Measurements from ENCODE around the gene SPON1.
A peak's percentile ranks its signal among the peaks of the same experiment; 100 is the strongest.
"Not testable (repeated sequence)": the region's sequence is repeated elsewhere in the genome, so short reads cannot be mapped to it uniquely, and the experiment has no call there.

SPON1 gene

DNA sequence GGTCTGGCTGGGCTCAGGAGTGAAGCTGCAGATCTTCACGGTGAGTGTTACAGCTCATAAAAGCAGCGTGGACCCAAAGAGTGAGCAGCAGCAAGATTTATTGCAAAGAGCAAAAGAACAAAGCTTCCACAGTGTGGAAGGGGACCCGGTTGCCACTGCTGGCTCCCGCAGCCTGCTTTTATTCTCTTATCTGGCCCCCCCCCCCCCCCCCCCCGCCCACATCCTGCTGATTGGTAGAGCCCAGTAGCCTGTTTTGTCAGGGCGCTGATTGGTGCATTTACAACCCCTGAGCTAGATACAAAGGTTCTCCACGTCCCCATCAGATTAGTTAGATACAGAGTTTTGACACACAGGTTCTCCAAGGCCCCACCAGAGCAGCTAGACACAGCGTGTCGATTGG, 128.1 kb downstream of the SPON1 start:
- ATAC-seq (replicated peaks; ENCODE audit: extremely low read depth, poor library complexity, severe bottlenecking); H3K27ac Mint-ChIP-seq (ENCODE audit: low read depth); H3K9me3 Mint-ChIP-seq; H3K4me1 Mint-ChIP-seq; DNase-seq (ENCODE audit: low spot score in 2 of 2); H3K36me3 Mint-ChIP-seq (ENCODE audit: insufficient read depth): not testable (repeated sequence)
- peak overlapping the region; percentile 41 for H3K4me3 Mint-ChIP-seq
- H3K27me3 Mint-ChIP-seq: peaks cover 39% of the 10 kb centered on the region

DNA sequence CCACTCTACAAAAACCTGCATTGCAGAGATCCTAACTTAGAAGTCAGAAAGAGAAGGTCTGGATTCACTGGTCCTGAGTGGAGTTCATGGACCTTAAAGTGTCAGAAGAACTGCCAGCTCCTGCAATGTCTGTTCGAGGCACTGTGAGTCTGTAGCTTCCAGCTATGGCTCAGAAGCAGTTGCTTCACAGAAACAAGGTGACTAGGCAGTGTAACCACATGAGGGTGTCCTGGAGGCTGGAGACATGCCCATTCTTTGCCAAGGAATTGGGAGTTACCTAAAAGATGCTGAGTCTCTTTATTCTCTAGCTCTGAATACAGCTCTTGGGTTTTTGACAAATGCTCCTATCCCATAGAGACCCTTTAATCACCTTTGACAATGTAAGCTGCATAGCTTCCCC, 130.5 kb downstream of the SPON1 start:
- H3K27ac Mint-ChIP-seq (ENCODE audit: low read depth): no peak overlapping the region
- DNase-seq (ENCODE audit: low spot score in 2 of 2): no peak

DNA sequence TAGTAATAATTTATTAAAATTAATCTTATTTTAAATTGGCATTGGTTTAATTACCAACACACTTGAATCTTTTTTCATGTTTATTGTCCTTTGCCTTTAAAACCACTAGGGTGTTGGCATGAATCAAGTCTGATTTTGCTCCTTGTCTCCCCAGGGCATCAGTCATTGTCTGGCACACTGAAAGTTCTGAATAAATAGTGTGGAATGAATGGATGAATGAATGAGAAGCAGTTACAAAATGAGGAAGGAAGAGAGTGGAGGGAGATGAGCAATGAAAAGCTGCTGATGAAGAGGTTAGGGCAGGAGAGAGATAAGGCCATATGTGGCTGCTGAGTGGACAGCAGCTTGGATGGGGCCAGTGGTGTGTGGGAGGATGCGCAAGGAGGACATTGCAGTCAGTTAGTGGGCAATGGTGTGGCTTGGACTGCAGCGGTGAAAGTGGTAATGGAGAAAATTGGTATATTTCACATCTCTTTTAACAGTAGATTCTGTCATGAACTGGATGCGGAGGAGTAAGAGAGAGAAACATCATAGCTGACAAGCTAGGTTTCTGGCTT, 132.0 kb downstream of the SPON1 start:
- Mint-ChIP-seq H3K4me1 (peaks cover 5% of the 10 kb centered on the region), H3K9me3 (no peaks in the 10 kb centered on the region), H3K27ac (ENCODE audit: low read depth) (no peak overlapping the region), H3K4me3 (no peak overlapping the region), H3K36me3 (ENCODE audit: insufficient read depth) (no peaks in the 10 kb centered on the region), H3K27me3 (no peaks in the 10 kb centered on the region)
- ATAC-seq (replicated peaks; ENCODE audit: extremely low read depth, poor library complexity, severe bottlenecking) (no peak), DNase-seq (ENCODE audit: low spot score in 2 of 2) (no peak)

More for the DNA sequence above, 130.5 kb downstream of the SPON1 start:
- Mint-ChIP-seq H3K27me3 (peaks cover 14% of the 10 kb centered on the region), H3K36me3 (ENCODE audit: insufficient read depth) (no peaks in the 10 kb centered on the region), H3K9me3 (no peaks in the 10 kb centered on the region), H3K4me3 (no peak overlapping the region), H3K4me1 (peaks cover 5% of the 10 kb centered on the region)
- no peak for ATAC-seq (replicated peaks; ENCODE audit: extremely low read depth, poor library complexity, severe bottlenecking)

DNA sequence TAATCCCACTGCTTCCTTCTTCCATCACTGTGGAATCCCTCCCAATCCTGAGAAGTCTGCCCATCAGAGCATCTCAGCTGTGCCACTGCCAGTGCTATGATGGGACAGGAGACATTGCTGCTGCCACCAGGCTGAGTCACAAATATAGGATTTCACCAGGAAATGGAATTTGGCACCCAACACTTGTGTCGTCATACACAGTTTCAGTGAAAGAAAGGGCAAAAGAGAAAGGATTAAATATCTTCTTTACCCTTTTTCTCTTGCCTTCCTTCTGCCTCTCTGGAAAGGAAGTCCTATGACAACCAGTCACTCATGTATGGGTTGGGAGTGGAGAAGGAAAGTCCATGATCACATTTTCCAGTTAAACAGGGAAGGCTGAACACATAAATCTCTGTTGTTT, 133.4 kb downstream of the SPON1 start:
- Mint-ChIP-seq H3K4me1 (no peaks in the 10 kb centered on the region), H3K9me3 (no peaks in the 10 kb centered on the region), H3K27me3 (no peaks in the 10 kb centered on the region), H3K36me3 (ENCODE audit: insufficient read depth) (no peaks in the 10 kb centered on the region), H3K4me3 (no peak overlapping the region), H3K27ac (ENCODE audit: low read depth) (no peak overlapping the region)
- DNase-seq (ENCODE audit: low spot score in 2 of 2): no peak
- ATAC-seq (replicated peaks; ENCODE audit: extremely low read depth, poor library complexity, severe bottlenecking): no peak

DNA sequence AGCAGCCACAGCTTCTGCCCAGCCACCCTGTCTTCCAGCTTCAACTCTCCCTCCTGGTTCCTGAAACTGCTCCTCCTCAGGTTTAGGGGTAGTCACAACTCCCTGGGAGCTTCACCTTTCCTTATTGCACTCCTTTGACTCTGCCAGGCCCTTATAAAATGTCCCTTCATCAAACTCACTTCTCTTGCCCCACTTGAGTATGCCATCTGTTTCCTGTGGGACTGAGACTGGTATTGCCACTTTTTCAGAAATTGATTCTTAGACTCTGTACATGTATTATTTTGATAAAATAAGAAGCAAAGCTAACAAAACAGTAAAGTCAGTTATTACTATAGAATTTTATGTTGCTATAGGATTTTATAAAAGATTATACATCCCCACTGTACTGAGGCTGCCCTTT, 134.1 kb downstream of the SPON1 start:
- no peaks in the 10 kb centered on the region for H3K36me3 Mint-ChIP-seq (ENCODE audit: insufficient read depth)
- no peak overlapping the region for H3K4me3 Mint-ChIP-seq
- no peak for DNase-seq (ENCODE audit: low spot score in 2 of 2)
- no peaks in the 10 kb centered on the region for H3K4me1 Mint-ChIP-seq
- no peak overlapping the region for H3K27ac Mint-ChIP-seq (ENCODE audit: low read depth)
- no peaks in the 10 kb centered on the region for H3K9me3 Mint-ChIP-seq
- no peaks in the 10 kb centered on the region for H3K27me3 Mint-ChIP-seq
- no peak for ATAC-seq (replicated peaks; ENCODE audit: extremely low read depth, poor library complexity, severe bottlenecking)

DNA sequence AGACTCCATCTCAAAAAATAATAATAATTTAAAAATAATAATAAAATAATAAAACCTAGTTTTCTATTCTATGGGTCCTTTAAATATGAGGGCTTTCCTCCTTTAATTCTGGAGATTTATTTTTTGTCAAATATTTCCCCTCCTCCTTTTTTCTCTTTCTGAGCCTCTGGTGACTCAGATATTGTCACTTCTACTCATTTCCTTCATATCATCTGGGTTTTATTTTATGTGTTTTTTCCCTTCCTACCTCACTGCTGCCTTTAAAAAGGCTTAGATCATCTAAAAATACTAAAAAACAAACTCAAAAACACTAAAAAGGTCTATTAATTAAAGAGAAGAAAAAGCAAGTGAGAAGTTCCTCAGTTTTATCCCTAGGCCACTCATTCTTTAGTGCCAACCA, 138.9 kb downstream of the SPON1 start:
- no peak for ATAC-seq (replicated peaks; ENCODE audit: extremely low read depth, poor library complexity, severe bottlenecking)

DNA sequence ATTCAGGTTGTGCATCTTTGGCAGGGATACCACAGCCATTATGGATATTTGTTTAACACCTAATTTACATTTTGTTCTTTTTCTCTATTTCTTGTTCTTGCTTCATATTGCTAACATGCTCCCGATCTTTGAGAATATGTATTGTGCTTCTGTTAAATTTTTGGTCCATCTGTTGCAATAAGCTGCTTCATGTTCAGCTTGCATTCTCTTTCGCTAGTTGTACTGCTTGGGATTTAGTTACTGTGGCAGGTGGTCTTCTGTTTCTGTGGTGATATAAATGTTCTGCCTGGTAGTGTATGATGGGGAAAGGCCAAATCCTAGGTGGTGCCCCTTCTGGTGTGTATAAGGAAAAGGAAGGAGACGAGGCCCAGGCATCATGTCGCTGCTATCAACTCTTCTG, 140.2 kb downstream of the SPON1 start:
- Mint-ChIP-seq H3K9me3 (no peaks in the 10 kb centered on the region), H3K27ac (ENCODE audit: low read depth) (no peak overlapping the region), H3K4me1 (no peaks in the 10 kb centered on the region), H3K27me3 (no peaks in the 10 kb centered on the region), H3K36me3 (ENCODE audit: insufficient read depth) (no peaks in the 10 kb centered on the region), H3K4me3 (no peak overlapping the region)
- no peak for ATAC-seq (replicated peaks; ENCODE audit: extremely low read depth, poor library complexity, severe bottlenecking)
- no peak for DNase-seq (ENCODE audit: low spot score in 2 of 2)

More for the DNA sequence above, 138.9 kb downstream of the SPON1 start:
- Mint-ChIP-seq H3K27me3 (no peaks in the 10 kb centered on the region), H3K4me3 (no peak overlapping the region), H3K4me1 (no peaks in the 10 kb centered on the region), H3K36me3 (ENCODE audit: insufficient read depth) (no peaks in the 10 kb centered on the region), H3K27ac (ENCODE audit: low read depth) (no peak overlapping the region), H3K9me3 (no peaks in the 10 kb centered on the region)
- DNase-seq (ENCODE audit: low spot score in 2 of 2): no peak

DNA sequence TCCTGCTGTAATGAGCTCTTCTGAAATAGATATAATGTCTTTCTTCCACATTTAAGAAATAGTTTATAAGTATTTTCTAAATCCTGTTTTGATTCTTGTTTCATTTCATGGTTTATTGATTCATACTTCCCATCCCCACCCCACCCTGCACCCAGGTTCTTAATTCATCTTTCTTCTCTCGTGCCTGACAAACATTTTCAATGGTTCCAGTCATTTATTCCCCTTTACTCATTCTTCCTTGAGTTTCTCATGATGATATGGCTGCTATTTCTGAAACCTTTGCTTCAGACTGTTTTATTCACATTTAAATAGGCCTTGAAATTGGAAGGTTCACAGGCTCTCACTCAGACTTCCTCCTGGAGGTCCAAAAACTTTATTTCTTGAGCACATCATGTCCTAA, 142.9 kb downstream of the SPON1 start:
- H3K36me3 Mint-ChIP-seq (ENCODE audit: insufficient read depth): no peaks in the 10 kb centered on the region
- H3K27ac Mint-ChIP-seq (ENCODE audit: low read depth): no peak overlapping the region
- H3K27me3 Mint-ChIP-seq: no peaks in the 10 kb centered on the region
- H3K4me3 Mint-ChIP-seq: no peak overlapping the region
- DNase-seq (ENCODE audit: low spot score in 2 of 2) (no peak), ATAC-seq (replicated peaks; ENCODE audit: extremely low read depth, poor library complexity, severe bottlenecking) (no peak)
- no peaks in the 10 kb centered on the region for H3K4me1 Mint-ChIP-seq
- no peaks in the 10 kb centered on the region for H3K9me3 Mint-ChIP-seq

DNA sequence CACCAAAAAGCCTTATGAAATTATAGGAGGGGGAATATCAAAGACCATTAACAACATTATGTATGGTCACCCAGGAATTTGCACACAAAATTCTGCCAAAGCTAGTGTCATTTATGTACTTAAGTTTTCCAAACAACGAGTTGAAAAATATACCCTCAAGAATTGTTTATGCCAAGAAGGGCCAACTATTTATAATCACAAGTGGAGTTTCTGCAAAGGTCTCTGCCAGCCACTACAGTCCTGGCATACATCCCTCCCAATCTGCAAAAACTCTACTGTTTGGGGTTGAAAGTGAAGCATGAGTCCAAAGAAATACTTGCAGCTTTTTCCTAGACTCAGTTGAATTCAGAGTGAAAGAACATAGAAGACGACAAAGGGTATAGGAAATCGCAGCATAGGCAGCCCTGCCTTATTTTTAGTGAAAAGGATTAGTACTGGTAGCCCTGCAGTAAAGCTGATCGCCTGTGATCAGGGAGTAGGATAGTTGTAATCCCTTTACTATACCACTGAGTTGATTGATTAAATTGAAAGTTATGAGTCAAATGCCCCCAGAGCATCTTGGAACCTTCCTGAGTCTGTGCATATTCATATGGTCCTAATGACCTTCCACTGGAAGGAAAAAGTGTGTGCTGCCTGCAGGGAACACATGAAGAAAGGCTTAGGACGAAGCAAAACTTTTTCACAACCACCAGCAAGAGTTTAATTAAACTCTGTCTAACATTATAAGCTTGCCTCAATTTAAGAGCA, 144.0 kb downstream of the SPON1 start:
- no peak for DNase-seq (ENCODE audit: low spot score in 2 of 2)
- Mint-ChIP-seq H3K27me3 (no peaks in the 10 kb centered on the region), H3K4me3 (no peak overlapping the region), H3K9me3 (no peaks in the 10 kb centered on the region), H3K4me1 (no peaks in the 10 kb centered on the region), H3K27ac (ENCODE audit: low read depth) (no peak overlapping the region), H3K36me3 (ENCODE audit: insufficient read depth) (no peaks in the 10 kb centered on the region)
- ATAC-seq (replicated peaks; ENCODE audit: extremely low read depth, poor library complexity, severe bottlenecking): no peak

DNA sequence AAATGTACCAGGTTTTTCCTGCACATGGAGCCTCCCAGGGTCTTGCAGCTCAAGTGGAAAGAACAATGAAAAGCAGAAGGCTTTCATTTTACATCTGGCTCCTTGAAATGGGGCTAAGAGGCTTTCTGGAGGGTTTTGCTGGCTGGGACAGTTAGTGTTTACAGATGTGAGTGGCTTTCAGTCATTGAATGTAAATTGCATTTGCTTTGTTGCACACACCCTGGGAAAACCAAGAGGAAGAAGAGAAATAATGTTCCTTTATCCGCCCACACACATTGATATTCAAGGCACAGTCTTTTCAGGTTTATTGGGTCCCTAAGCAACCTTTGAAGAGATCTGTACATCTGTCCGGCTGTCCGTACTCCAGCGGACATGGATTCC, 144.5 kb downstream of the SPON1 start:
- Mint-ChIP-seq H3K27me3 (no peaks in the 10 kb centered on the region), H3K9me3 (no peaks in the 10 kb centered on the region), H3K27ac (ENCODE audit: low read depth) (no peak overlapping the region), H3K36me3 (ENCODE audit: insufficient read depth) (no peaks in the 10 kb centered on the region), H3K4me1 (no peaks in the 10 kb centered on the region), H3K4me3 (no peak overlapping the region)
- ATAC-seq (replicated peaks; ENCODE audit: extremely low read depth, poor library complexity, severe bottlenecking): no peak
- DNase-seq (ENCODE audit: low spot score in 2 of 2): no peak

DNA sequence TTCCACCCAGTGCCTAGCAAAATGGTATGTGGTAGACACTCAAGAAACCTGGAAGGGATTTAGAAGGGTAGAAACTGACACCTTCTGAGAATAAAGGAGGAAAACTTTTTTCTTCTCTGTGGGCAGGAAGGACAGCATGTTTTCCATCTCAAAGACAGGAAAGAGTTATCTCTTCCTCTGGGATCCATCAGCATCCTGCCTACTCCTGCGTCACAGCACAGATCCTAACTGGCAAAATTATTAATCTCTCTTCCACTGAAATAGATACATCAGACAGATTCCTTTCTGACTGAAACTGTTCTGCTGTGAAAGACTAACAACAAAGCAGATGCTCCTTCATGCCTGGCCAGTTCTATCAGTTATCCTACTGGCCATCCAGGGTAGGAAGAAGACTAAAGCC, 147.2 kb downstream of the SPON1 start:
- Mint-ChIP-seq H3K9me3 (no peaks in the 10 kb centered on the region), H3K36me3 (ENCODE audit: insufficient read depth) (no peaks in the 10 kb centered on the region), H3K27ac (ENCODE audit: low read depth) (no peak overlapping the region), H3K27me3 (peaks cover 7% of the 10 kb centered on the region), H3K4me1 (no peaks in the 10 kb centered on the region), H3K4me3 (no peak overlapping the region)
- DNase-seq (ENCODE audit: low spot score in 2 of 2) (no peak), ATAC-seq (replicated peaks; ENCODE audit: extremely low read depth, poor library complexity, severe bottlenecking) (no peak)

DNA sequence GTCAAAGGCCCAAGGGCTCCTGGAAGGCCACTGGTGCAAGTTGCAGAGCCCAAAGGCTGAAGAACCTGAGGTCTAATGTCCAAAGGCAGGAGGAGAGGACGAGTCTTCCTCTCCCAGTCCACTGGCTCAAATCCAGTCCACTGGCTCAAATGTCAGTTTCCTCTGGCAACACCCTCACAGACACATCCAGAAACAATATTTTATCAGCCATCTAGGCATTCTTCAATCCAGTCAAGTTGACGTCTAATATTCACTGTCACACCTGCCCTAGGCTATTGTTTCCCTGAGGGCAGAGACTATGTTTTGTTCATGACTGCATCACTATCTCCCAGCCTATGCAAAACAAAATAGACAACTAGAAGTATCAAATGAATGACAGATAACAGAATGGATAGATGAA, 148.1 kb downstream of the SPON1 start:
- Mint-ChIP-seq H3K27me3 (peaks cover 11% of the 10 kb centered on the region), H3K27ac (ENCODE audit: low read depth) (no peak overlapping the region), H3K9me3 (no peaks in the 10 kb centered on the region), H3K36me3 (ENCODE audit: insufficient read depth) (no peaks in the 10 kb centered on the region), H3K4me3 (no peak overlapping the region), H3K4me1 (no peaks in the 10 kb centered on the region)
- DNase-seq (ENCODE audit: low spot score in 2 of 2): no peak
- no peak for ATAC-seq (replicated peaks; ENCODE audit: extremely low read depth, poor library complexity, severe bottlenecking)

DNA sequence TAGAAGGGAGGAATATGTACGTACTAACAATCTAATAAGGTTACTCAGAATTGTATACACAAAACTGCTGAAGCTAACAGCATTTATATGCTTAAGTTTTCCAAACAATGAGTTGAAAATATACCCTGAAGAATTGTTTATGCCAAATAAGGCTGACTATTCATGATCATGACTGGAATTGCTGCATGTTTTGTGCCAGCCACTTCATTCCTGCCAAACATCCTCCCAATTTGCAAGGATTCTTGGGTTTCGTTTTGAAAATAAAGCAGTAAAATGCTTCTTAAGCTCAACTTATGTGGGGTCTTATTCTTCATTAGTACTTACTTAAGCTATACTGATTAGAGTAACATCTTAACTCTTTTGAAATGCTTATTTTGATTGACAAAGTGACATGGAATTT, 149.0 kb downstream of the SPON1 start:
- H3K36me3 Mint-ChIP-seq (ENCODE audit: insufficient read depth): no peaks in the 10 kb centered on the region
- peaks cover 18% of the 10 kb centered on the region for H3K27me3 Mint-ChIP-seq
- DNase-seq (ENCODE audit: low spot score in 2 of 2) (no peak), ATAC-seq (replicated peaks; ENCODE audit: extremely low read depth, poor library complexity, severe bottlenecking) (no peak)
- H3K4me3 Mint-ChIP-seq: no peak overlapping the region
- H3K4me1 Mint-ChIP-seq: no peaks in the 10 kb centered on the region
- no peak overlapping the region for H3K27ac Mint-ChIP-seq (ENCODE audit: low read depth)
- H3K9me3 Mint-ChIP-seq: no peaks in the 10 kb centered on the region
